ENCODE data around the gene MYOZ1. TPM values are rescaled to one million over a fixed set of nuclear protein-coding genes. Genes with fewer than 3 reads are reported as not detected.
A peak's percentile ranks its signal among the peaks of the same experiment; 100 is the strongest.

Gene MYOZ1
- total RNA-seq, 2 donors from 2014 or later: not detected

DNA sequence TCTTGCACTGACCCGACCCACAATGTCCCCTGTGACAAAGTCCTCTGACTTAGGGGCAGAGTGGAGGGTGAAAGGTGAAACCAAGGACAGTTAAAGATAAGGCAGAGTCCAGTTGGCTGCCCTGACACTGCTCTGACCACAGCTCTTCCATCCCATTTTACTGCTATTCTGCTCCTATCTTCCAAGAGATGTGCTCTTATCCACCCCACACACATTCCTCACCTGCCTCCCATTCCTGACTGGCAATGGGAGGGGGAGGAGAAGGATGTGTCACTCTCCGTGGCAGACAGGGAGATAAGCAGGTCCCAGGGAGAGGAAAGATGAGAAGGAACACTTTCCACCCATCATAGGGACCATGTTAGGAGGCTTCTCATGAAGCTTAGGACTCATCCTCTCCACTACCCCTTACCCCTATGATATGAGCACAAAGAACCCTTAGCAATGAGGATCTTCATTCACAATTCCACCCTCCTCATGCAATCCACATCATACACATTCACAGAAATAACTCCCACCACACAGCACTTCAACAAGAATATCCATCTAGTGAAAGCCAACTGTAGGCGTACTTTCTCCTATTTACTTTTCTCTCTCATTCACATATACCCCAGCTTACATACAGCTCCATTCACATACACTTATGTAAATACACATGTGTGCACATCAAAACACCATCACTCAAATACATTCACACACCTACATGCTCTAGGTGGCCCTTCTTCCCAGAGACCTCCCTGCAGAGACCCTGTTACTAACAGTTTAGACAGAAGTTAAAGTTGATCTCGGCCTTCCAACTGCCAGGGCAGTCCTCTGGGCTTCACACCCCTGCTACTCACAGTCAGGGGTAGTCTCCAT, 7.9 kb upstream of the MYOZ1 start:
- ATAC-seq: no peak
- intact Hi-C loops (cut with DNase I, micrococcal nuclease): loop anchor here in 1 of 2 donors (5.0 kb wide), 1 partner anchor 122 kb away; no protein-coding TSS in a partner anchor

DNA sequence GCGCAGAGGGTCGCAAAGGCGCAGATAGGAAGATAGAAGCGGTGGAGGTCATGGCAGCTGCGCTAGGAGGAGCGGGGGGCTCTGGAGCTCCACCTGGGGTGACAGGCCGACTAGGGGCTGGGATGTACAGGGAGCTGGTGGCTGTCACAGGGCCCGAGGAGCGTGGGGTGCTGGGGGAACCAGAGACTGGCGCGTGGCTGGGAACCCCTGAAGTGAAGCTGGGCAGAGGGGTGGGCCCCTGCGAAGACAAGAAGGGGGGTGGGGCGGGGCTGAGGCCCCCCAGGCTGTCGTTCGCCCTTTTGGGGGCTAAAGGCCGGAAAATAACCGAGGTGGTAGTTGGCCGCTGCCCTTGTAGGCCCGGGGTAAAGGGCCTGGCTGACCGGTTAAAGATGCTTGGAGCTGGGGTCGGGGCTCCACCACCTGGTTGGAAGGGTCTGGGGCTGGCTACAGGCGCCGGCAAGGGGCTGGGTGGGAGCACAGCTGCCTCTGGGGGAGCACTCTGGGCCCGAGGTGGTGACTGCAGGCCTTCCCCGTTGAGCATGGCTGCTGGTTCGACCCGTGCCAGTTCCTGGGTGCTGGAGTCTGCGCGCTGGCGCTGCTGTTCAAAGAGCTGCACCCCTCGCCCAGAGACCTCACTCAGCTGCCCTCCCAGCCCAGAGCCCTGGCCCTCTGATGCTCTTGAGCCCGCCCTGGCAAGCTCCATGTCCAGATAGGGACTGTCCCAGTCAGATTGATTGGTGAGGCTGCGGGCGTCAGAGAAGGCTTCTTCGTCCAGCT, 6.8 kb upstream of the MYOZ1 start:
- ATAC-seq (peak; percentile 2), DNase-seq (no peak)
- intact Hi-C loops (cut with DNase I, micrococcal nuclease): loop anchor here in 1 of 2 donors (5.0 kb wide), 1 partner anchor 121 kb away; no protein-coding TSS in a partner anchor

More for the DNA sequence above, 7.9 kb upstream of the MYOZ1 start:
- no peak for DNase-seq

DNA sequence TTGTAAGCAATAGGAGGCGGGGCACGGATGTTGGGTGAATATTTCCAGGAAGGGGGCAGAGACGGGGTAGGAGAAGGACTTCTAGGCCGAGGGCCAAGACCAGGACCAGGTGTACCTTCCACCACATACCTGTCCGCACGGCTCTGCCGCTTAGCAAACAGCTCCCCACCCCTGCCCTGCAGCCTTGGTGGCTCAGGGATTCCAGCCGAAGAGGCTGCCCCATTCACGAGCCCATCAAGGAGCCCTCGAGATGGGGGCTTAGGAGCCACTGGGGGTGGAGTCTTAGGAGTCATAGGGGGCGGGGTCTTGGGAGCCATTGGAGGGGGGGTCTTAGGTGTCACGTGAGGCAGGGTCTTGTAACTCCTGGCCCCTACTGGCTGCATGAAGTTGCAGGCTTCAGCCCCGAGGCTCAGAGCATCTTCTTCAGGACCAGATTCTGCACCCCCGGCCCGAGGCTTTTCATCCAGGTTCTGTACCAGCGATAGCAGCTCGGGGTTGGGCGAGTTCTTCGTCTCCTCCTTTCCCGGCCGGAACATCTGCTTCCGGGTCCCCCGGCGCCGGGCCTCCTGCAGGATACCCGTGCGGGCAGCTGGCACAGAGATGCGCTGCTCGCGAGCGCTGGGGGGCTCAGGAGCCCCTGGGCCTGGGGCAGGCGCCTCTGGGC, 6.1 kb upstream of the MYOZ1 start:
- intact Hi-C loops (cut with DNase I, micrococcal nuclease): loop anchor here in 1 of 2 donors (5.0 kb wide), 1 partner anchor 120 kb away; no protein-coding TSS in a partner anchor
- DNase-seq: peak; percentile 61 to 68

DNA sequence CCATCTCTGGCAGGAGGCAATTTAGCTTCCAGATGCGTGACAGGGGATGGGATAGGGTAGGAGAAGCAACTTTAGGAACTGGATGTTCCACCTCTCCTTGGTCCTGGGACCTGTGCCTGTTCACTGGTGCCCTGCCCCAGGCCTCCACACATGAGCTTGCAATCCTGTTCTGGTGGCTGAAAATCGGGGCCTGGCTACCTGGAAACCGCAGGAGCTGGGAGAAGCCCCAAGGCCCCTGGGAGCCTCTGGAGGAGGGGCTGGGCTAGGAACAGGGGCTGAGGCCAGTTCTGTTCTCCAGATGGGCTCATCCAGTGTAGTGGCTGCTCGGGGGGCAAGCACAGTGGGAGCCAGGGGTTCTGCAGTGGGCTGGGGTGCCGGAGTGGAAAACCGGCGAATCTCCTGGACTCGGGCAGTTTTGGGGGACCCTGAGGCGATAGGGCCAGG, 5.3 kb upstream of the MYOZ1 start:
- ATAC-seq (no peak), DNase-seq (no peak)
- intact Hi-C loops (cut with DNase I, micrococcal nuclease): loop anchor here in 1 of 2 donors (5.0 kb wide), 1 partner anchor 119 kb away; no protein-coding TSS in a partner anchor

More for the DNA sequence above, 6.1 kb upstream of the MYOZ1 start:
- ATAC-seq: peak; percentile 69

DNA sequence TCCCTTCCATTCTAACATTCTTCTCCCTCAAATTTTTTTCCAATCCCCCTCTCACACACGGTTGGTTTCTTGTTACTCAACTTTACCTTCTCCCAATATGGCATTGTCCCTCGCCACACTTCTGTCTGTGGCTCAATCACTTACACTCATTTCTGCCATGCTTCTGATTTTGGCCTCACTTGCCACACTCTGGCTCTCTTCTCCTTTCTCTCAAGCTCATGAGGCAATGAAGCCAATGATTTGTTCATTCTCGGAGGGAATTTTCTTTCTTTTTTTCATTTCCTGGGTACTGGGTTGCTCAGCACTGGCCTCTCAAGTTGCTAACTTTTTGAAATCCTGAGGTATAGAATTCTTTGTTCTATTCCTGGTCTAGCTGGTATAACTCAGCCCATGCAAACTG, 4.0 kb upstream of the MYOZ1 start:
- DNase-seq: no peak
- no peak for ATAC-seq
- intact Hi-C loops (cut with DNase I, micrococcal nuclease): loop anchor here in 1 of 2 donors (5.0 kb wide), 1 partner anchor 118 kb away; no protein-coding TSS in a partner anchor

DNA sequence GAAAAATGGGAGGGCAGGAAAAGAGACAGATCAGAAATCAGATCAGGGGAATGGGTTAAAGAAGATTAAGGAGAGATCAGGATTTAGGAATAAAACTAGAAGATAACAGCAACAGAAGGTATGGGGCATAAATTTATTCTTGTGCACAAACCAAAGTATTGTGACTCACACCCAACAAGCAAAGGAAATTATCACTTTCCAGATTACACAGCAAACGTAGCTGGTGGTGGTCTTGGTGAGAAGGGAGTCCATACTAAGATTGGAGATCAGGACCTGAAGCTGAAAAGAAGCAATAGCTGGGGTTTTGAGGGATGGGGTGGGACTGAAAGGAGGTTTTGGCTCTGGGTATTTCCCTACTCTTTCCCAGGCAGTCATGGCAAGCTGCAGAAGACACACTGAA, 3.5 kb upstream of the MYOZ1 start:
- DNase-seq (no peak), ATAC-seq (no peak)
- intact Hi-C loops (cut with DNase I, micrococcal nuclease): loop anchor here in 1 of 2 donors (5.0 kb wide), 1 partner anchor 117 kb away; no protein-coding TSS in a partner anchor

DNA sequence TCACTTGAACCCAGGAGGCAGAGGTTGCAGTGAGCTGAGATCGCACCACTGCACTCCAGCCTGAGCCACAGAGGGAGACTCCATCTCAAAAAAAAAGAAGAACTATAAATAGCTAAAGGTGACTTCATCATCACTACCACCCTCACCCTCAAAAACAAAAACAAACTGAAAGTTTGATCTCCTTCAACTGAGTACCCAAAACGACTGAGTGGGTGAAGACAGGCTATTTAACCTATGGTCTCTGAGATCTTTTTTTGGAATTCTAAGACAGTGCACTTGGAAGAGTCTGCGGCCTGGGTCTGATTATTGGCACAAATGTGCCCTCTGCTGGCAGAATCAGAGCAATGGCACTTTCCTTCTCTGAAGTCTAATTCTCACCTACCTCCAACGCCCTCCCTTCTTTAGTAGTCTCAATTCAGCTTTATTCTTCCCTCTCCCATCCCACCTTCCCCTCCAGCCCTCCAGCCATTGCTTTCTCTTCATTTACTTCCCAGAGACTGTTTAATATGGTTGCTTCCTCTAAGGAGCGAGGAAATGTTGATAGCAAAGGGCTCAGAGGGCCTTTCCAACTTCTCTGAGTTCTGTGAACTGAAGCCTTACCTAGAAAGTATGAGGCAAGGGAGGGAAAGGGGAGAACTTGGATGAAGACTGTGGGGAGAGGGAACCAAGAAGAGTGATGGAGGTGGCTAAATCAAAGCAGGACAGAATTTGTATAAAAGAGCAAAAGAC, 2.9 kb upstream of the MYOZ1 start:
- ATAC-seq: peak; percentile 76
- DNase-seq: peak; percentile 45 to 49
- intact Hi-C loops (cut with DNase I, micrococcal nuclease): no loop called here

DNA sequence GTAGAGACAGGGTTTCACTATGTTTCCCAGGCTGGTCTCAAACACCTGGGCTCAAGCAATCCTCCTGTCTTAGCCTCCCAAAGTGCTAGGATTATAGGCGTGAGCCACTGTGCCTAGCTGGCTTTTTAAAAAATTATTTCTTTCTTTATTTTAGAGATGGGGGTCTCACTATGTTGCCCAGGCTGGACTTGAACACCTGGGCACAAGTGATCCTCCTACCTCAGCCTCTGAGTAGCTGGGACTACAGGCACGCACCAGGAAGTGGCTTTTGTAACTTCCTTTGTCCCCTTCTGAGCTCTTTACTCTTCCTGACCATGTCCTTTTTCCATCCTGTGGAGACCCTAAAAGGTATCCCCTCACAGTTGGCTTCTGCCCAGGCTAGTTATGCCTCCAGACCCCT, 2.1 kb upstream of the MYOZ1 start:
- intact Hi-C loops (cut with DNase I, micrococcal nuclease): no loop called here
- ATAC-seq: peak; percentile 21
- no peak for DNase-seq

DNA sequence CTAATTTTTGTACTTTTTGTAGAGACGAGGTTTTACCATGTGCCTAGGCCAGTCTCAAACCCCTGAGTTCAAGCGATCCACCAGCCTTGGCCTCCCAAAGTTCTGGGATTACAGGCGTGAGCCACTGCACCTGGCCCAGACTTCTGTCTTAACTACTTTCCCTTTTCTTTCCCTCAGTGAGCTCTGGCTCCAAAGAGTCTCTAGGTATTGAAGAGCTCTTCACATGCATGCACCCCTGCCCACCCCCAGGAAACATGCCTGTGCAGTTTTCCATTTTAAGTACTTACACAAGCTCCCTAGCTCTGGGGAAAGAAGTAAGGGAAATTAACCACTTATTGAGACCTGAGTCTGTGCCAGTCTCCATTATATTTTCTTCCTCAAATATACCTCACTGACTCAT, 2.0 kb downstream of the MYOZ1 start:
- intact Hi-C loops (cut with DNase I, micrococcal nuclease): loop anchor here in 1 of 2 donors (5.0 kb wide), 1 partner anchor 107 kb away; no protein-coding TSS in a partner anchor
- ATAC-seq: no peak
- no peak for DNase-seq

DNA sequence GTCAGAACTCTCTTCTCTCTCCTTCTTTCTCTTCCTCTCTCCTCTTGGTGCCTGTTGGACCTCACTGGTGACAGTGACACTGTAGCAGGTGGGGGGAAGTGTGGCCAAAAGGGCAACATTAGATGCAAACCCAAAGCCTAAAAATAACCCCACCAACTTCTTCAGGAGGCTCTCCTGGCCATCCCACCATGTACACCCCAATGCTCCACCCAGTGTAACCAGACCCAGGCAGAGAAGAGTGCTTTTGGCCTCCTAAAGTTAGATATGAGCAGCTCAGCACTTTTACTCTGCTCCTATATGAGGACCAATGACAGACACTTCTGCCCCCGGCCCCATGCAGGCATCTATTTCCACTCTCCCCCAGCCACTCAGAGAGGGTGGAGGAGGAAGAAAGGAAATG, 5.5 kb downstream of the MYOZ1 start:
- no peak for DNase-seq
- intact Hi-C loops (cut with DNase I, micrococcal nuclease): loop anchor here in 1 of 2 donors (5.0 kb wide), 1 partner anchor 103 kb away; no protein-coding TSS in a partner anchor
- ATAC-seq: no peak

DNA sequence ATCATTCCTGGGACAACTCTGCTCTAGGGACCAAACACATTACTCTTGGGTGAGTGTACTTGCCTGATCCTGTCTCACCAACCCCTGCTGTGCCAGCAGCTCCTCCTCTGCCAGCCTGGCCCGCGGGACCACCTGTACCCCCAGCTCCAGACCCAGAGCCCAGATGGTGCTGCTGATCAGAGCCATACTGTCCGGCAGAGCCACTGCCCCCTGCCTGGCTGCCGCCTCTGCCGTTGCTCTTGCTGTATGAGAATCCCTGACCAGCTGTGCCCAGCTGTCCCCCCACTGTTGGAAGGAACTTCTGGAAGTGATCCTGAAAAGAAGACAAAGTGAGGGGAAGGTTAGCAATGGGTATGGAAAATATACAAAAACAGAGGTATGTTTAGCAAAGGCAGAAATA, 6.9 kb downstream of the MYOZ1 start:
- no peak for DNase-seq
- no peak for ATAC-seq
- intact Hi-C loops (cut with DNase I, micrococcal nuclease): no loop called here

DNA sequence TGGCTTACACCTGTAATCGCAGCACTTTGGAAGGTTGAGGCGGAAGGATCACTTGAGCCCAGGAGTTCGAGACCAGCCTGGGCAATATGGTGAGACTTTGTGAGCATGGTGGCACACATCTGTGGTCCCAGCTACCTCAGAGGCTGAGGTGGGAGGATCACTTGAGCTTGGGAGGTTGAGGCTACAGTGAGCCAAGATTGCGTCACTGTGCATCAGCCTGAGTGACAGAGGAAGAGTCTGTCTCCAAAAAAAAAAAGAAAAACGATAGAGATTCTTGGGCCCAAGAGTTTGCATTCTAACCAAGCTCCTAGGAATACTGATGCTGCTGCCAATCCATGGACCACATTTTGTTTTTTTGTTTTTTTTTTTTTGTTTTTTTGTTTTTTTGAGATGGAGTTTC, 12.1 kb downstream of the MYOZ1 start:
- intact Hi-C loops (cut with DNase I, micrococcal nuclease): no loop called here
- ATAC-seq: no peak
- DNase-seq: no peak

DNA sequence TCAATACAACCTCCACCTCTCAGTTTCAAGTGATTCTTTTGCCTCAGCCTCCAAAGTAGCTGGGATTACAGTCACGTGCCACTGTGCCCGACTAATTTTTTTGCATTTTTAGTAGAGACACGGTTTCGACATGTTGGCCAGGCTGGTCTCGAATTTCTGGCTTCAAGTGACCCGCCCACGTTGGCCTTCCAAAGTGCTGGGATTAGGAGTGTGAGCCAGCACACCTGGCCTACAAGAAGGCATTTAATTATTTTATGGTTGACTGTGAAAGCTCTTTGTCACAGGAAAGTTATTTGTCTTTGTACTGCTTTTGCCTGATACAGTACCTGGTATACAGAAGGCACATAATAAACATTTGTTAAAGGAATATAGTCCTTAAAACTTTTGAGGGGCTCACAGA, 12.9 kb downstream of the MYOZ1 start:
- DNase-seq (peak; percentile 64 to 70), ATAC-seq (peak; percentile 53)
- intact Hi-C loops (cut with DNase I, micrococcal nuclease): no loop called here

DNA sequence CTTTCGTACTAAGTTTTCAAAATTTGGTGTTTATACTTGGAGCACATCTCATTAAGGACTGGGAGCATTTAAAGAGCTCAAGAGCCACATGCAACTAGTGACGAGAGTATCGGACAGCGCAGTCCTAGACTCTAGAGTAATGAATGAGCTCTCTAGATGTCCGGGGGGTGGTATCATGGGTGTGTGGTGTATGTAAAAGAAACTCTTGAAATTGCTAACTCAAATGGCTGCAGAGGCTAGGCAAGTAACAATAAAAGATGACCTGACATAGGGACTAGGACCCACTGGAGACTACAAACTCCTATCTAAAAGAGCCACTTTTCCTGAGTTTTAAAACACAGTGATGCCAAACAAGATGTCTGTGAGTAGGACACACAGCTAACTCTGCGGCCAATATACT, 14.0 kb downstream of the MYOZ1 start:
- DNase-seq: no peak
- intact Hi-C loops (cut with DNase I, micrococcal nuclease): no loop called here
- ATAC-seq: no peak

DNA sequence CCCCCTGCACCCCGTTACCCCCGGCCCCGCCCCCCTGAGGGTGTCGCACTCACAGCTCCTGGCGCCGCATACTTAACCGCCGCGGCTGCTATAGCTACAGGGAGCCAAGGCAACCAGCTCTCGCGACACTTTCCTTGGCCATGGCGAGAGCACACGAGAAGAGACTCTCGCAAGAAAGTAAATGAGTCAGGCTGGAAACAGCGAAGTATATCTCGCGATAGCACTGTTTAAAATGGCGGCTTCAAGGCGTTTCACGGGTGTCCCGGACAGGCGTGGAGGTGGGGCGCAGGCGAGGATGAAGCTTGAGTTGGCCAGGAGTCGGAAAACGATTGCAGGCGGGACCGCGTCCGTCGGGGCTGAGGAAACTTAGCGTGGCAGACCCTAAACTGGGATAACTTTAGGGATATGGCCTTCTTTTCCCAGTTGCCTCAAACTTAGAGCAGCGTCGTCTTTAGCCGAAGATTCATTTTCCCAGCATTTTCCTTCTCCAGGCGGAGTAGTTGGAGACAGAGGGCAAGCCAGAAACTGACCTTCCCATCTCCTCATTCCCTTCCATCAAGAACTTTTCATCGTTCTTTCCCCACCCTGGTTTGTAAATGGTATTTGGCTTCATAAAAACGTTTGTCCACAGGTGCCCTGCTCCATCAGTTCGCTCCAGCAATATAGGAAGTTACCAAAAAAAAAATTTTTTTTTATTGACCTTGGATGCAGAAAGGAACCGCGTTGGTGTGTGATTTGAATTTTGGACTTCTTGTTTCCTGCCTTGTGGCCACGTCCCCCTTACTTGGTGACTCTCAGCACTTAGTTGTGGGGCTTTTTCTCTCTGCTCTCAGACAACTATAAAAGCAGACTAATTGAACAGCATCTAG, 15.2 kb downstream of the MYOZ1 start:
- peak; percentile 90 for ATAC-seq
- intact Hi-C loops (cut with DNase I, micrococcal nuclease): no loop called here
- DNase-seq: peak; percentile 97

DNA sequence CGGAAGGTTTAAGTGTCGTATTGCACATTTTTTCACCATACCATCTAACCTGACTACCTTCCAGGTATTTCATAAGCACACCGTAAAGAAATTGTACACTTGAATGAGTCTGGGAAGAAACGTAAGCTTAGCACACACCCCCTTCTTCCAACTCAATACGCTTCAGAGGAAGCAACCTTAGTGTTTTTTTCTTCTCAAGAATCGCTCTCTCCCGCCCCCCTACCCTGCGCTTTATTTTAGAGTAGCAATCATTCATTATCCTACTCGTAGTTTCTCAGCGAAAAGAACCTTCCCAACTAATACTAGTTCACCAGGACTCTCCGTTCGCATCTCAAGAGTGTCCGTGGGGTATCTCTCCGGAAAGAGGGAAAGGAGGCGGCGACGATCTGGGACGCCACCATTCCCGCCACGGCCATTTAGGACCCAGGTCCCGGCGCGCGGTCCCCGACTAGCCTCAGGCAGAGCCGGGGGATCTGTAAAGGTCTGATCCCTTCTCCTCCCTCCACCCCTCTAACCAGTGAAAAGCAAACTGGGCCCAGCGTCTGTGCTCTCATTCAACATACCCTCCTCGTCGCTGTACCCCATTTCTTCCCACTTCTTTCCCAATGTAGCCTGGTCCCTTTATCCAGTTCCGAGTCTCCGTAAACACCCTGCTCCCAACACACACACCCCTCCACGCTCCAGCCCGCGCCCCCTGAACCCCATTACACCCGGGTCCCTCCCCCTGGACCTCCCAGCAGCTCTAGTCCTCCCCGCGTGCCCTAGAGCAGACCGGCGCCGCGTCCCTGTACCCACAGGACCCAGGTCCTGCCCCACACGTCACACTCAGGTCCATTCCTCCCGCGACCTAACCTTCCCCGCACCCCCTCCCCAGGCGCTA, 16.0 kb downstream of the MYOZ1 start:
- intact Hi-C loops (cut with DNase I, micrococcal nuclease): no loop called here
- ATAC-seq (peak; percentile 50), DNase-seq (peak in 1 of 2 donors; percentile 48)

All from left colon (tissue), 2 donors.